HG02970 (cell line): Measurements from ENCODE around the gene ZNF653.
"Not testable (repeated sequence)": the region's sequence is repeated elsewhere in the genome, so short reads cannot be mapped to it uniquely, and the experiment has no call there.

Source experiments
- ATAC-seq: cut with Tn5 transposase; IDR thresholded peaks from one replicate; pipeline ENCODE4 v1.9.1; 2021; ENCODE audit warnings: mild to moderate bottlenecking, moderate library complexity, moderate number of reproducible peaks; ENCODE audit not compliant: unreplicated experiment, low FRiP score

Gene ZNF653

GRCh38 chr19:11458236-11458900 lies 47.3 kb downstream of the ZNF653 start:
- no peak for ATAC-seq

- ATAC-seq = no peak
Measured at GRCh38 chr19:11457831-11458230, 47.8 kb downstream of the ZNF653 start.

- no peak for ATAC-seq
Measured at GRCh38 chr19:11457115-11457514, 48.5 kb downstream of the ZNF653 start.

GRCh38 chr19:11456659-11457058 lies 49.0 kb downstream of the ZNF653 start:
- no peak for ATAC-seq

- not testable (repeated sequence) for ATAC-seq
Measured at GRCh38 chr19:11455233-11455554, 50.4 kb downstream of the ZNF653 start.

- ATAC-seq = no peak
Measured at GRCh38 chr19:11453468-11454341, 51.9 kb downstream of the ZNF653 start.

- ATAC-seq = no peak
Measured at GRCh38 chr19:11452620-11453310, 52.9 kb downstream of the ZNF653 start.

- no peak for ATAC-seq
Measured at GRCh38 chr19:11451871-11452619, 53.6 kb downstream of the ZNF653 start.

GRCh38 chr19:11451327-11451870 lies 54.2 kb downstream of the ZNF653 start:
- ATAC-seq = no peak

- no peak for ATAC-seq
Measured at GRCh38 chr19:11450570-11451326, 54.9 kb downstream of the ZNF653 start.

- no peak for ATAC-seq
Measured at GRCh38 chr19:11448923-11449554, 56.6 kb downstream of the ZNF653 start.

- ATAC-seq = no peak
Measured at GRCh38 chr19:11448410-11448809, 57.2 kb downstream of the ZNF653 start.

- ATAC-seq = no peak
Measured at GRCh38 chr19:11447347-11448262, 58.0 kb downstream of the ZNF653 start.

GRCh38 chr19:11446652-11447301 lies 58.9 kb downstream of the ZNF653 start:
- no peak for ATAC-seq

- ATAC-seq = no peak
Measured at GRCh38 chr19:11446271-11446651, 59.4 kb downstream of the ZNF653 start.

- ATAC-seq = no peak
Measured at GRCh38 chr19:11445141-11445540, 60.5 kb downstream of the ZNF653 start.

- ATAC-seq = no peak
Measured at GRCh38 chr19:11444059-11444458, 61.6 kb downstream of the ZNF653 start.

- ATAC-seq = no peak
Measured at GRCh38 chr19:11437955-11438354, 67.7 kb downstream of the ZNF653 start.
